Measurements from ENCODE around the gene PLEKHA7. TPM values are rescaled to one million over a fixed set of nuclear protein-coding genes. Genes with fewer than 3 reads are reported as not detected.
A peak's percentile ranks its signal among the peaks of the same experiment; 100 is the strongest.

PLEKHA7 gene
- total and polyA plus RNA-seq, 2 of the 13 experiments (the other 11 are each of a cell fraction or from before 2014, with no cell fraction given) = 17.5 to 18.7 TPM

DNA sequence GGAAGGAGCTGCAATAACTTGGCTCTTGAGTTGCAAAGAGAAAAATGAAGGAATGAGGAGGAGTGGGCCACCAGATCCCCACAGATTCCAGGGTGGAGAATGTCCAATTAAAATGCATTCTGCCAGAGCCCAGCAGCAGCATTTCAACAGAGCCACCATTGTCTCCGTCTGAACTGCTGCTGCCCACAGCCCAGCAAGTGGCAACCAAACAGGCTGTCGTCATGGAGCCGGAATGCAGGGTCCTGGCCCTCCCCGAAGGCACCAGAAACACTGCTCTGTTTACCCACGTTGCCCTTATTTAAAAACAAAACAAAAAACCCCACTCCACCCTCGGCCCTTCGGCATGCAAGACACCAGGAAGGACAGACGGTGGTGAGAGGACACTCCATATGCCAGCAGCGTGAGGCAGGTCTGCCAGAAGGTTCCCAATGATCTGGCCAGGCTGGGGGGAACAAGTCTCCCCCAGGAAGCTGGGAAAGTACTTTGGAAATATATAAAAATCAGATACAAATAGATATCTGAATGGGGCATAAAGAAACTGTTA, 32.5 kb downstream of the PLEKHA7 start (continued):
- TF ChIP-seq MAF1 (CRISPR knock-in tag; IDR thresholded peaks at IDR 0.05; ENCODE audit: borderline replicate concordance) = no peak
- TF ChIP-seq MXD4 (CRISPR knock-in tag; IDR thresholded peaks at IDR 0.05) = no peak
- TF ChIP-seq, protein P1, sequence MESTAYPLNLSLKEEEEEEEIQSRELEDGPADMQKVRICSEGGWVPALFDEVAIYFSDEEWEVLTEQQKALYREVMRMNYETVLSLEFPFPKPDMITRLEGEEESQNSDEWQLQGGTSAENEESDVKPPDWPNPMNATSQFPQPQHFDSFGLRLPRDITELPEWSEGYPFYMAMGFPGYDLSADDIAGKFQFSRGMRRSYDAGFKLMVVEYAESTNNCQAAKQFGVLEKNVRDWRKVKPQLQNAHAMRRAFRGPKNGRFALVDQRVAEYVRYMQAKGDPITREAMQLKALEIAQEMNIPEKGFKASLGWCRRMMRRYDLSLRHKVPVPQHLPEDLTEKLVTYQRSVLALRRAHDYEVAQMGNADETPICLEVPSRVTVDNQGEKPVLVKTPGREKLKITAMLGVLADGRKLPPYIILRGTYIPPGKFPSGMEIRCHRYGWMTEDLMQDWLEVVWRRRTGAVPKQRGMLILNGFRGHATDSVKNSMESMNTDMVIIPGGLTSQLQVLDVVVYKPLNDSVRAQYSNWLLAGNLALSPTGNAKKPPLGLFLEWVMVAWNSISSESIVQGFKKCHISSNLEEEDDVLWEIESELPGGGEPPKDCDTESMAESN (CRISPR knock-in tag; conservative IDR thresholded peaks at IDR 0.05) = no peak
- TF ChIP-seq, protein P2, sequence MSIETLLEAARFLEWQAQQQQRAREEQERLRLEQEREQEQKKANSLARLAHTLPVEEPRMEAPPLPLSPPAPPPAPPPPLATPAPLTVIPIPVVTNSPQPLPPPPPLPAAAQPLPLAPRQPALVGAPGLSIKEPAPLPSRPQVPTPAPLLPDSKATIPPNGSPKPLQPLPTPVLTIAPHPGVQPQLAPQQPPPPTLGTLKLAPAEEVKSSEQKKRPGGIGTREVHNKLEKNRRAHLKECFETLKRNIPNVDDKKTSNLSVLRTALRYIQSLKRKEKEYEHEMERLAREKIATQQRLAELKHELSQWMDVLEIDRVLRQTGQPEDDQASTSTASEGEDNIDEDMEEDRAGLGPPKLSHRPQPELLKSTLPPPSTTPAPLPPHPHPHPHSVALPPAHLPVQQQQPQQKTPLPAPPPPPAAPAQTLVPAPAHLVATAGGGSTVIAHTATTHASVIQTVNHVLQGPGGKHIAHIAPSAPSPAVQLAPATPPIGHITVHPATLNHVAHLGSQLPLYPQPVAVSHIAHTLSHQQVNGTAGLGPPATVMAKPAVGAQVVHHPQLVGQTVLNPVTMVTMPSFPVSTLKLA (IDR thresholded peaks at IDR 0.05) = peak; percentile 45; the same call in 1 of the 2 replicates
- no peak for TF ChIP-seq DPF2 (CRISPR knock-in tag; IDR thresholded peaks at IDR 0.05; ENCODE audit: borderline replicate concordance, low read depth)
- TF ChIP-seq, protein P3, sequence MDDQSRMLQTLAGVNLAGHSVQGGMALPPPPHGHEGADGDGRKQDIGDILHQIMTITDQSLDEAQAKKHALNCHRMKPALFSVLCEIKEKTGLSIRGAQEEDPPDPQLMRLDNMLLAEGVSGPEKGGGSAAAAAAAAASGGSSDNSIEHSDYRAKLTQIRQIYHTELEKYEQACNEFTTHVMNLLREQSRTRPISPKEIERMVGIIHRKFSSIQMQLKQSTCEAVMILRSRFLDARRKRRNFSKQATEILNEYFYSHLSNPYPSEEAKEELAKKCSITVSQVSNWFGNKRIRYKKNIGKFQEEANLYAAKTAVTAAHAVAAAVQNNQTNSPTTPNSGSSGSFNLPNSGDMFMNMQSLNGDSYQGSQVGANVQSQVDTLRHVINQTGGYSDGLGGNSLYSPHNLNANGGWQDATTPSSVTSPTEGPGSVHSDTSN (CRISPR knock-in tag; IDR thresholded peaks at IDR 0.05; ENCODE audit: borderline replicate concordance) = no peak
- TF ChIP-seq NR3C1 (CRISPR knock-in tag; IDR thresholded peaks at IDR 0.05) = no peak
- peak in 1 of 2 experiments; percentile 40; a peak in 1 of 4 replicates for TF ChIP-seq EP300 (IDR thresholded peaks at IDR 0.05; ENCODE audit: low read depth in 2 of 2, low read length in 2 of 2)
- TF ChIP-seq EP300 (CRISPR knock-in tag; IDR thresholded peaks at IDR 0.05; ENCODE audit: borderline replicate concordance) = no peak
- TF ChIP-seq, protein P4, sequence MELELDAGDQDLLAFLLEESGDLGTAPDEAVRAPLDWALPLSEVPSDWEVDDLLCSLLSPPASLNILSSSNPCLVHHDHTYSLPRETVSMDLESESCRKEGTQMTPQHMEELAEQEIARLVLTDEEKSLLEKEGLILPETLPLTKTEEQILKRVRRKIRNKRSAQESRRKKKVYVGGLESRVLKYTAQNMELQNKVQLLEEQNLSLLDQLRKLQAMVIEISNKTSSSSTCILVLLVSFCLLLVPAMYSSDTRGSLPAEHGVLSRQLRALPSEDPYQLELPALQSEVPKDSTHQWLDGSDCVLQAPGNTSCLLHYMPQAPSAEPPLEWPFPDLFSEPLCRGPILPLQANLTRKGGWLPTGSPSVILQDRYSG (CRISPR knock-in tag; IDR thresholded peaks at IDR 0.05) = no peak
- TF ChIP-seq ZMYM3 (CRISPR knock-in tag; IDR thresholded peaks at IDR 0.05) = 0 out of 2 replicates have a peak, but pooled peaks have one; percentile 27
- 0 out of 2 replicates have a peak, but pooled peaks have one; percentile 8 for TF ChIP-seq POGZ (CRISPR knock-in tag; IDR thresholded peaks at IDR 0.05)
- TF ChIP-seq, protein P5, sequence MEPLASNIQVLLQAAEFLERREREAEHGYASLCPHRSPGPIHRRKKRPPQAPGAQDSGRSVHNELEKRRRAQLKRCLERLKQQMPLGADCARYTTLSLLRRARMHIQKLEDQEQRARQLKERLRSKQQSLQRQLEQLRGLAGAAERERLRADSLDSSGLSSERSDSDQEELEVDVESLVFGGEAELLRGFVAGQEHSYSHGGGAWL (CRISPR knock-in tag; IDR thresholded peaks at IDR 0.05) = no peak
- no peak for TF ChIP-seq PCBP2 (optimal IDR thresholded peaks at IDR 0.05; ENCODE audit: low read depth, low read length, poor library complexity, severe bottlenecking)
- no peak for TF ChIP-seq CCAR2 (optimal IDR thresholded peaks at IDR 0.05; ENCODE audit: low read depth, low read length)
- TF ChIP-seq SRY (CRISPR knock-in tag; IDR thresholded peaks at IDR 0.05) = no peak
- TF ChIP-seq ATM (IDR thresholded peaks at IDR 0.05; ENCODE audit: borderline replicate concordance) = no peak
- TF ChIP-seq FOXO1 (CRISPR knock-in tag; IDR thresholded peaks at IDR 0.05) = peak; percentile 72; the same call in 1 of the 2 replicates
- TF ChIP-seq ZNF746 (CRISPR knock-in tag; IDR thresholded peaks at IDR 0.05) = no peak
- no peak for TF ChIP-seq ZNF468 (CRISPR knock-in tag; IDR thresholded peaks at IDR 0.05)
- no peak for TF ChIP-seq ZNF3 (CRISPR knock-in tag; IDR thresholded peaks at IDR 0.05)
- TF ChIP-seq PAWR (CRISPR knock-in tag; IDR thresholded peaks at IDR 0.05; ENCODE audit: borderline replicate concordance) = no peak
- TF ChIP-seq ZNF569 (CRISPR knock-in tag; IDR thresholded peaks at IDR 0.05; ENCODE audit: borderline replicate concordance) = no peak
- peak; percentile 65 for TF ChIP-seq ASH2L (IDR thresholded peaks at IDR 0.05; ENCODE audit: insufficient read length, low read depth, low read length)
- TF ChIP-seq ZNF782 (CRISPR knock-in tag; IDR thresholded peaks at IDR 0.05; ENCODE audit: borderline replicate concordance) = no peak
- TF ChIP-seq ZNF530 (CRISPR knock-in tag; IDR thresholded peaks at IDR 0.05; ENCODE audit: low read depth) = no peak
